HL-60 (cell line): ENCODE data around the gene DTX2.
"Not testable (repeated sequence)": the region's sequence is repeated elsewhere in the genome, so short reads cannot be mapped to it uniquely, and the experiment has no call there.

Experiments used
- DNase-seq, 2 experiments: peaks; one replicate each; pipeline ENCODE4 v3.0.0-alpha.2; 2010 to 2020; ENCODE audit warnings: low read depth in 1 of 2, low spot score in 1 of 2
- H3K27ac ChIP-seq: fragments of 250-450 bp; sonication (Bioruptor Pico); replicated peaks from 2 replicates; pipeline ENCODE4 v1.5.1; 2020; ENCODE audit warnings: mild to moderate bottlenecking, moderate library complexity
- H3K27me3 ChIP-seq: fragments of 250-450 bp; sonication (Bioruptor Pico); 2 replicates; pipeline ENCODE4 v1.5.1; 2021; ENCODE audit warnings: mild to moderate bottlenecking, moderate library complexity; ENCODE audit not compliant: insufficient read depth, poor library complexity, severe bottlenecking
- H3K4me3 ChIP-seq: replicated peaks from 2 replicates; pipeline ENCODE4 v1.5.1; 2011; ENCODE audit warnings: mild to moderate bottlenecking, control low read depth, low read length; ENCODE audit not compliant: insufficient read depth
- GABPA ChIP-seq: IDR thresholded peaks from 2 replicates; pipeline ENCODE4 v1.6.1; 2012; ENCODE audit warnings: low read depth
- POLR2AphosphoS5 ChIP-seq: IDR thresholded peaks from 2 replicates; pipeline ENCODE4 v1.6.1; 2012; ENCODE audit warnings: low read depth
- SPI1 ChIP-seq: IDR thresholded peaks from 2 replicates; pipeline ENCODE4 v1.6.1; 2012; ENCODE audit warnings: low read depth, mild to moderate bottlenecking, borderline replicate concordance
- TF ChIP-seq, protein P1 (sequence below): IDR thresholded peaks from 2 replicates; pipeline ENCODE4 v1.6.1; 2012; ENCODE audit warnings: low read depth; ENCODE audit not compliant: insufficient replicate concordance
- TF ChIP-seq, protein P2 (sequence below): IDR thresholded peaks from one replicate; pipeline ENCODE4 v1.5.1; 2011; ENCODE audit warnings: low read length, control low read depth, inconsistent platforms; ENCODE audit not compliant: insufficient read depth

The DTX2 gene

DNA sequence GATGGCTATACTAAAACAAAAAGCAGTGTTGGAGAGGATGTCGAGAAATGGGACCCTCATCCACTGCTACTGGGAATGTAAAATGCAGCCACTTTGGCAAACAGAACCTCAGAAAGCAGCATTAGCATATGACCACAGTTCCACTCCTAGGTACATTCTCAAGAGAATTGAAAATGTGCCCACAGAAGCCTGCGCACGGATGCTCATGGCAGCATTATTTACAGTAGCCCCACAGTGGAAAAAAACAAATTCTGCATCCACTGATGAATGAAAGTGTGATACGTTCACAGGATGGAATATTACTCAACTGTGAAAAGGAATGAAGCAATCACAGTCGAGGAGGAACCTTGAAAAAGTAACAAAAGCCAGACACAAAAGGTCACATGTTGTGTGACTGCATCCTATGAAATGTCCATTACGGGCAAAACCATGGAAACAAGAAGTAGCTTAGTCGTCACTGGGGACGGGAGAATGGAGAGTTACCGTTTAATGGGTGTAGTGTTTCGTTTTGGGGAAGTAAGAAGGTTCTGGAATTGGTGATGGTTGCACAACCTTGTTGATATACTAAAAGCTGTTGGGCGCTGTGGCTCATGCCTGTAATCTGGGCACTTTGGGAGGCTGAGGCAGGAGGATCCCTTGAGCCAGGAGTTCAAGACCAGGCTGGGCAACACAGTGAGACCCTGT, 46.4 kb downstream of the DTX2 start:
- Histone ChIP-seq H3K27ac (peak overlapping the region; percentile 22), H3K4me3 (no peak overlapping the region), H3K27me3 (no peaks in the 10 kb centered on the region)
- TF ChIP-seq, protein P1, sequence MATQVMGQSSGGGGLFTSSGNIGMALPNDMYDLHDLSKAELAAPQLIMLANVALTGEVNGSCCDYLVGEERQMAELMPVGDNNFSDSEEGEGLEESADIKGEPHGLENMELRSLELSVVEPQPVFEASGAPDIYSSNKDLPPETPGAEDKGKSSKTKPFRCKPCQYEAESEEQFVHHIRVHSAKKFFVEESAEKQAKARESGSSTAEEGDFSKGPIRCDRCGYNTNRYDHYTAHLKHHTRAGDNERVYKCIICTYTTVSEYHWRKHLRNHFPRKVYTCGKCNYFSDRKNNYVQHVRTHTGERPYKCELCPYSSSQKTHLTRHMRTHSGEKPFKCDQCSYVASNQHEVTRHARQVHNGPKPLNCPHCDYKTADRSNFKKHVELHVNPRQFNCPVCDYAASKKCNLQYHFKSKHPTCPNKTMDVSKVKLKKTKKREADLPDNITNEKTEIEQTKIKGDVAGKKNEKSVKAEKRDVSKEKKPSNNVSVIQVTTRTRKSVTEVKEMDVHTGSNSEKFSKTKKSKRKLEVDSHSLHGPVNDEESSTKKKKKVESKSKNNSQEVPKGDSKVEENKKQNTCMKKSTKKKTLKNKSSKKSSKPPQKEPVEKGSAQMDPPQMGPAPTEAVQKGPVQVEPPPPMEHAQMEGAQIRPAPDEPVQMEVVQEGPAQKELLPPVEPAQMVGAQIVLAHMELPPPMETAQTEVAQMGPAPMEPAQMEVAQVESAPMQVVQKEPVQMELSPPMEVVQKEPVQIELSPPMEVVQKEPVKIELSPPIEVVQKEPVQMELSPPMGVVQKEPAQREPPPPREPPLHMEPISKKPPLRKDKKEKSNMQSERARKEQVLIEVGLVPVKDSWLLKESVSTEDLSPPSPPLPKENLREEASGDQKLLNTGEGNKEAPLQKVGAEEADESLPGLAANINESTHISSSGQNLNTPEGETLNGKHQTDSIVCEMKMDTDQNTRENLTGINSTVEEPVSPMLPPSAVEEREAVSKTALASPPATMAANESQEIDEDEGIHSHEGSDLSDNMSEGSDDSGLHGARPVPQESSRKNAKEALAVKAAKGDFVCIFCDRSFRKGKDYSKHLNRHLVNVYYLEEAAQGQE = no peak
- DNase-seq = peak; percentile 86 to 90

DNA sequence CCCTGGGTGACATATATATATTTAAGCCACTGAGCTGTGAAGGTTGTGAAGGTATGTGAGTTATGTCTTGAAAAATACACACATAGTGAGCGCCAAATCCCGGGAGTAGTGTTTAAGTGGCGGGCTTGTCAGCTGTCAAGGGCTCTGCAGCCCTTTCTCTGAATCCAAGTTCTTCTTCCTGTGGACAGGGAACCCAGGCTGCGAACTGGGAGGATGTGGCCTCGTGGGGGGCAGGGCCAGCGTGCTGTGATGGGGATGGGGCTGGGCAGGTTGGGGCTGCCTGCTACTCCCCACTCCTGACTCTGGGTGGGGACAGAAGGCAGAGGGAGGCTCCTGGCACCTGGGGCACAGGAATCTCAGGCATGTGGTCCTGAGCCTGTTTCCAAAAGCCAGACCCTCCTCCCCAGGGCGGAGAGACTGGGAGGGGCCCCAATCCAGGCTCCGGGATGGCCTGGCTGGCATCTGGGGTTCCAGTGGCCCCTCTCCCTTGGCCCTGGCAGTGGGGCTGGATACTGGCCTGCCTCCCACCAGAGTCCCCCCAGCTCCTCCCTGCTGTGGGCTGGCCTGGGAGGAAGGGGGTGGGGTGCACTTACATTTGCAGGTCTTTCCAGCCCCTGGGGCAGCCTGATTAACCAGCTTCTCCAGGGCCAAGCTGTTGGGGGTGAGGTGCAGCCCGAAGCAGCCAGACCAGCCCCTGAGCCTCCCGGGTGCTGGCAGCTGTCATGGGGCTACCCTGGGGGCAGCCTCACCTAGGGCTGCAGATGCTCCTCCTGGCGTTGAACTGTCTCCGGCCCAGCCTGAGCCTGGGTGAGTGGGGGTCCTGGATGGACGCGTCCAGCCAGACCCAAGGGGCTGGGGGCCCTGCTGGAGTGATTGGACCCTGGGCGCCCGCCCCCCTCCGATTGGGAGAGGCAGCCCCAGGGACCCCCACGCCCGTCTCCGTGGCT, 48.7 kb downstream of the DTX2 start, which contains the start of gene UPK3B:
Gene UPK3B, plus strand, starts transcription at position 622 of the 947 bp plus-strand sequence. Its CDS starts 101 bp downstream, at position 723.
- TF ChIP-seq, protein P2, sequence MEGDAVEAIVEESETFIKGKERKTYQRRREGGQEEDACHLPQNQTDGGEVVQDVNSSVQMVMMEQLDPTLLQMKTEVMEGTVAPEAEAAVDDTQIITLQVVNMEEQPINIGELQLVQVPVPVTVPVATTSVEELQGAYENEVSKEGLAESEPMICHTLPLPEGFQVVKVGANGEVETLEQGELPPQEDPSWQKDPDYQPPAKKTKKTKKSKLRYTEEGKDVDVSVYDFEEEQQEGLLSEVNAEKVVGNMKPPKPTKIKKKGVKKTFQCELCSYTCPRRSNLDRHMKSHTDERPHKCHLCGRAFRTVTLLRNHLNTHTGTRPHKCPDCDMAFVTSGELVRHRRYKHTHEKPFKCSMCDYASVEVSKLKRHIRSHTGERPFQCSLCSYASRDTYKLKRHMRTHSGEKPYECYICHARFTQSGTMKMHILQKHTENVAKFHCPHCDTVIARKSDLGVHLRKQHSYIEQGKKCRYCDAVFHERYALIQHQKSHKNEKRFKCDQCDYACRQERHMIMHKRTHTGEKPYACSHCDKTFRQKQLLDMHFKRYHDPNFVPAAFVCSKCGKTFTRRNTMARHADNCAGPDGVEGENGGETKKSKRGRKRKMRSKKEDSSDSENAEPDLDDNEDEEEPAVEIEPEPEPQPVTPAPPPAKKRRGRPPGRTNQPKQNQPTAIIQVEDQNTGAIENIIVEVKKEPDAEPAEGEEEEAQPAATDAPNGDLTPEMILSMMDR = no peak
- TF ChIP-seq GABPA (no peak), POLR2AphosphoS5 (no peak), SPI1 (no peak)
- TF ChIP-seq, protein P1 = no peak
- Histone ChIP-seq H3K27me3 (no peaks in the 10 kb centered on the region), H3K4me3 (no peak within 1 kb of the TSS), H3K27ac (no peak within 1 kb of the TSS)
- DNase-seq = no peak

DNA sequence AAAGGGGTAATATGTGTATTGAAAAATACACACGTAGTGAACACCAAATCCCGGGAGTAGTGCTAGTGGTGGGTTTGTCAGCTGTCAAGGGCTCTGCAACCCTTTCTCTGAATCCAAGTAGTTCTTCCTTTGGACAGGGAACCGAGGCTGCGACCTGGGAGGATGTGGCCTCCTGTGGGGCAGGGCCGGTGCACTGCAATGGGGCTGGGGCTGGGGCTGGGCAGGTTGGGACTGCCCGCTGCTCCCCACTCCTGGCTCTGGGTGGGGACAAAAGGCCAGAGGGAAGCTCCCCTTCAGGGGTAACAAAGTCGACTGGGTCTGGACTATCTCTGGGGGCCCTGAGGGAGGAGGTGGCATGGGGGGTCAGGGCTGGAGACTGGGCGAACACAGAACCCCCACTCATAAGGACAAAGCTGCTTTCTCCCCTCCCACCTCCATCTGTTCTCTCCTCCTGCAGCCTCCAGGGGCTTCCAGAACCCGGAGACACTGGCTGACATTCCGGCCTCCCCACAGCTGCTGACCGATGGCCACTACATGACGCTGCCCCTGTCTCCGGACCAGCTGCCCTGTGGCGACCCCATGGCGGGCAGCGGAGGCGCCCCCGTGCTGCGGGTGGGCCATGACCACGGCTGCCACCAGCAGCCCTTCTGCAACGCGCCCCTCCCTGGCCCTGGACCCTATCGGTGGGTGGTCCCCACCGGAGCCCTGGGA, 49.8 kb downstream of the DTX2 start:
- not testable (repeated sequence) for H3K27ac ChIP-seq, H3K27me3 ChIP-seq, DNase-seq, H3K4me3 ChIP-seq

DNA sequence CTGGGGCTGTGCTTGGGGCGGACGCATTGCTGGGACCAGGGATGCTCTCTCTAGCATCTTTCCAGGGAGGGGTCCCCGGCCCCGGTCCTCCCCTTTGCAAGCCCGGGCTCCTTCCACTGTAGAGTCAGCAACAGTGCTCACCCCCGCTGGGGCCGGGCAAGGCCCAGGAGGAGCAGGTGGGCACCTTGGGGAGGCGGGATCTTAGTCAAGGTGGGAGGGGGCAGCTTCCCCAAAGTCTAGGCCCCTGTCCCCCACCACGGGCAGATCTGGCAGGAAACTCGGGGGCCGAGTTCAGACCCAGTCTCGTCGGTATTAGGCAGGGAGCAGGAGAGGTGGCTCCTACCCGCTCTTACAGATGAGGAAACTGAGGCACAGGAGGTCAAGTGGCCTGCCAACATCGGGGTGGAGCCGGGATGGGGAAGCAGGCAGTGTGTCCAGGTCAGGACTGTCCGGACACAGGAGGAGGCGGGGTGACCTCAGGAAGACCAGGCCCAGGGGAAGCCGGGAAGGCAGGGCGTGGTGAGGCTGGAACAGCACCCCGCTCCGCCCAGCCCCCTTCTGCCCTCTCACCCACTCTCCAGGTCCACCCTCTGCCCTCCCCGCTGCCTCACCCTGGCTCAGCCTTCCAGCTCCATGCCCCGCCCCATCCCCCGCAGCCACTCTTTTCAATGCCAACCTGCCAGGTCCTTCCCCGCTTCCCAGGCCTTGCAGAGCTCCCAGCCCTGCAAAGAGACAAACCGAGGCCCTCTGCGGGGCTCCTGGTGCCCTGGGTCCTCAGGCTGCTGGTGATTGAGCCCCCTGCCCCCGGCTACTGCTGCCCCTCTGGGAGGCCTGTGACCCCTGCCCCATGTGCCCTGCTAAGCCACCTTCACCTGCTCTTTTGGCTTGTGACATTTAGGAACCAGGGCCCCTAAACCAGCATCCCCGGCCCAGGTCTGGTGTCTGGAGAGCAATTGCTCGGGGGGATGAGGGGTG, 50.7 kb downstream of the DTX2 start:
- H3K27me3 ChIP-seq, DNase-seq, H3K4me3 ChIP-seq, H3K27ac ChIP-seq: not testable (repeated sequence)
